HEK293T (cell line): ENCODE data around the gene MIPOL1.

Source experiments
- CTCF ChIA-PET: fragments of 350-600 bp; formaldehyde crosslinking; extraction: SDS; loops from one replicate; lab custom pipeline; 2021; ENCODE audit warnings: antibody characterized with exemption, inconsistent platforms; lab: Yijun Ruan, JAX
- POLR2A ChIA-PET: fragments of 350-600 bp; formaldehyde crosslinking; extraction: SDS; loops from one replicate; lab custom pipeline; 2020; ENCODE audit warnings: antibody characterized with exemption, inconsistent platforms; lab: Yijun Ruan, JAX
- DNase-seq: peaks from one replicate; pipeline ENCODE4 v3.0.0; 2012; ENCODE audit warnings: mixed read lengths; ENCODE audit errors: extremely low spot score
- ARNT ChIP-seq: fragments of 450-650 bp; IDR thresholded peaks from 2 replicates; pipeline ENCODE4 v1.6.1; 2017; ENCODE audit warnings: mild to moderate bottlenecking
- BHLHE40 ChIP-seq: fragments of 450-650 bp; IDR thresholded peaks from 2 replicates; pipeline ENCODE4 v1.6.1; 2016; ENCODE audit warnings: mild to moderate bottlenecking, moderate library complexity, borderline replicate concordance
- CTBP1 ChIP-seq: fragments of 450-650 bp; IDR thresholded peaks from 2 replicates; pipeline ENCODE4 v1.6.1; 2016; ENCODE audit warnings: borderline replicate concordance
- ELF4 ChIP-seq: fragments of 450-650 bp; IDR thresholded peaks from 2 replicates; pipeline ENCODE4 v1.6.1; 2017; ENCODE audit warnings: antibody characterized with exemption
- FOXA1 ChIP-seq: fragments of 450-650 bp; IDR thresholded peaks from 2 replicates; pipeline ENCODE4 v1.6.1; 2016; ENCODE audit warnings: mild to moderate bottlenecking
- FOXK2 ChIP-seq: fragments of 450-650 bp; IDR thresholded peaks from 2 replicates; pipeline ENCODE4 v1.6.1; 2016; ENCODE audit warnings: mild to moderate bottlenecking
- FOXM1 ChIP-seq: fragments of 450-650 bp; IDR thresholded peaks from 2 replicates; pipeline ENCODE4 v1.6.1; 2017; ENCODE audit warnings: mild to moderate bottlenecking, borderline replicate concordance
- HDGF ChIP-seq: fragments of 450-650 bp; IDR thresholded peaks from 2 replicates; pipeline ENCODE4 v1.6.1; 2017; ENCODE audit warnings: antibody characterized with exemption, borderline replicate concordance
- L3MBTL2 ChIP-seq: fragments of 450-650 bp; conservative IDR thresholded peaks from 2 replicates; pipeline ENCODE4 v1.6.1; 2016; ENCODE audit warnings: mild to moderate bottlenecking
- LEF1 ChIP-seq: fragments of 450-650 bp; IDR thresholded peaks from 2 replicates; pipeline ENCODE4 v1.6.1; 2017; ENCODE audit warnings: mild to moderate bottlenecking, borderline replicate concordance
- NFRKB ChIP-seq: fragments of 450-650 bp; IDR thresholded peaks from 2 replicates; pipeline ENCODE4 v1.6.1; 2016; ENCODE audit warnings: mild to moderate bottlenecking, moderate library complexity
- SP1 ChIP-seq: fragments of 450-650 bp; IDR thresholded peaks from 2 replicates; pipeline ENCODE4 v1.6.1; 2017
- SUZ12 ChIP-seq: fragments of 450-650 bp; IDR thresholded peaks from 2 replicates; pipeline ENCODE4 v1.6.1; 2016; ENCODE audit warnings: mild to moderate bottlenecking
- TARDBP ChIP-seq: fragments of 450-650 bp; IDR thresholded peaks from 2 replicates; pipeline ENCODE4 v1.6.1; 2016
- ZNF384 ChIP-seq: fragments of 450-650 bp; IDR thresholded peaks from 2 replicates; pipeline ENCODE4 v1.6.1; 2016
- TF ChIP-seq, protein P1 (sequence below): fragments of 450-650 bp; IDR thresholded peaks from 2 replicates; pipeline ENCODE4 v1.6.1; 2016

Gene MIPOL1

GRCh38 chr14:37263656-37264236 lies 66.0 kb downstream of the MIPOL1 start:
- POLR2A ChIA-PET: no interaction called here
- TF ChIP-seq SP1 (no peak), ZNF384 (no peak), ARNT (no peak), SUZ12 (no peak), FOXK2 (no peak), L3MBTL2 (no peak), FOXA1 (no peak)
- TF ChIP-seq, protein P1, sequence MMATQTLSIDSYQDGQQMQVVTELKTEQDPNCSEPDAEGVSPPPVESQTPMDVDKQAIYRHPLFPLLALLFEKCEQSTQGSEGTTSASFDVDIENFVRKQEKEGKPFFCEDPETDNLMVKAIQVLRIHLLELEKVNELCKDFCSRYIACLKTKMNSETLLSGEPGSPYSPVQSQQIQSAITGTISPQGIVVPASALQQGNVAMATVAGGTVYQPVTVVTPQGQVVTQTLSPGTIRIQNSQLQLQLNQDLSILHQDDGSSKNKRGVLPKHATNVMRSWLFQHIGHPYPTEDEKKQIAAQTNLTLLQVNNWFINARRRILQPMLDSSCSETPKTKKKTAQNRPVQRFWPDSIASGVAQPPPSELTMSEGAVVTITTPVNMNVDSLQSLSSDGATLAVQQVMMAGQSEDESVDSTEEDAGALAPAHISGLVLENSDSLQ: no peak
- DNase-seq: no peak
- CTCF ChIA-PET: no interaction called here

GRCh38 chr14:37268788-37269187 lies 71.1 kb downstream of the MIPOL1 start:
- ChIA-PET CTCF (no interaction called here), POLR2A (no interaction called here)
- TF ChIP-seq FOXM1 (no peak), L3MBTL2 (no peak), ARNT (no peak), FOXK2 (no peak), FOXA1 (no peak), NFRKB (no peak), ELF4 (no peak), BHLHE40 (no peak), HDGF (no peak), SUZ12 (no peak), ZNF384 (no peak), TARDBP (no peak)
- TF ChIP-seq, protein P1: no peak
- no peak for DNase-seq

DNA sequence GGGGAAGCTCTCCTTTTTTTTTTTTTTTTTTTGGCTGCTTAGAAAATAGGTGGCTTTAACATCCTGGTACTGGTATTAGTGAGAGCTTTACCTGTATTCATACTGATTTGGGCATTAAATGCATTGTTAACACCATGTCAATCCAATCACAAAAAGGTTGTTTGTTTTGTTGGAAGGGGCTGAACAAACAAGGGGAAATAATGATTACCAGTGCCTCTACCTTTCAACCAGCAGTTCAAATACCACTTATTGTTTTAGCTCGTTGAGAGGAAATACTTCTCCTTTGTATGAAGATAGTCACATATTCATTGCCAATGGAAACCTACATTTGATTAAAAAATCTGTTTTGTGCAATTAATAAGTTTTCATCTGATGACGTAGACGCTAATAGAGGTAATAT lies 72.9 kb downstream of the MIPOL1 start:
- POLR2A ChIA-PET: no interaction called here
- CTCF ChIA-PET: no interaction called here
- TF ChIP-seq ELF4 (no peak), FOXA1 (no peak), LEF1 (no peak), CTBP1 (no peak), FOXM1 (no peak), L3MBTL2 (no peak), TARDBP (no peak), NFRKB (no peak), SUZ12 (no peak), SP1 (no peak), BHLHE40 (no peak), ARNT (no peak), ZNF384 (no peak), HDGF (no peak), FOXK2 (no peak)
- TF ChIP-seq, protein P1: no peak
- no peak for DNase-seq

DNA sequence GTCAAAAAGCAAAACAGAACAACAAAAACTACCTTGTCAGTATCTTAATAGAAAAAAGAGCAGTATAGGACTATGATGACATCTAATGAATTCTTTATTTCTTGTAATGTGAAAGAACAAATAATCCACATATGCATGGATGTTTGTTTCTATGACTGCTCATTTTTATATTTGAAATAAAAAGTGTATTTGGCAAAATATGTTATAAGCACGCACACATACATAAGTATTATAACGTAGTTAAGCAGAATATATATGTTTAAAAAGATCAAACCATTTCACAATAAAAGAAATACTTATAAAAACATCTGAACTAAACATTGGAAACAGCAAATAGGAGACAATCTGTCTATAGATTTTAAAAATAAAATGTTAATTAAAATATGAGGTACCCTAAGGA lies 74.8 kb downstream of the MIPOL1 start:
- ChIA-PET POLR2A (no interaction called here), CTCF (no interaction called here)
- no peak for TF ChIP-seq HDGF
- no peak for TF ChIP-seq FOXK2
- TF ChIP-seq, protein P1: no peak
- TF ChIP-seq NFRKB: no peak
- no peak for TF ChIP-seq ZNF384
- no peak for TF ChIP-seq TARDBP
- TF ChIP-seq SUZ12: no peak
- TF ChIP-seq FOXA1: no peak
- TF ChIP-seq SP1: no peak
- no peak for TF ChIP-seq BHLHE40
- TF ChIP-seq LEF1: no peak
- TF ChIP-seq ARNT: no peak
- no peak for TF ChIP-seq ELF4
- TF ChIP-seq CTBP1: no peak
- DNase-seq: no peak

DNA sequence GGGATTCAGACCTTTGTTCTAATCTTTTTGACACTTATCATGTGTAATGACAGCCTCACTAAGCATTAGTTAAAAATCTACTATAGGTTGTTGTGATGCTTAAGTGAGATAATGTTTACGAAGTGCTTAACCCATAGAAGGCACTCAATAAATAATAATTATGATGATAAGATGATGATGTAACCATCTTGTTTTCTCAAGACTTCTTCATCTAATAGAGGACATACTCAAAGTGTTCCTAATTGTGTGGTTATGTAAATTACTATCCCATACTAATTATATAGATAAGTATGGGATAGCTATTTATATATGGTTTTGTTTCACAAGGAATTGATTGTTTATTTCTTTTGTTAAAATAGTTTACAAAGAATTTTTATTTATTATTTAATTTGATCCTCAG lies 76.9 kb downstream of the MIPOL1 start:
- ChIA-PET CTCF (no interaction called here), POLR2A (no interaction called here)
- no peak for DNase-seq
- no peak for TF ChIP-seq NFRKB

DNA sequence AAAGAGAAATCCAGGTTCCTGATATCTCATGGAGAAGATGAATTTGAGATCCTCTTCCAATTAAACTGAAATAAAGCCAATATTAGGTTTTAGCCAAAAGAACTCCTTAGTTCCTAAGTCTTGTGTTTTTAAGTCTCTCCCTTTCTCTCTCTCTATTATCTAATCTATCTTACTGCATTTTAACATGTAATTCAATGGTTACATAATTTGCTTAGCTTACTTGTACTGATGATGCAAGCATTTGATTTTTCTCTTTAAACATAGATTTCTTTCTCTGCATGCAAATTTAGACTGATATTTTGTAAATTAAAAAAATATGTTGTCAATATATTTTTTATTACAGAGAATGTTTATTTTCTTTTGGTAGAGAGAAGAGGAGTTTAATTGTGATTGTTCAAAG lies 78.2 kb downstream of the MIPOL1 start:
- TF ChIP-seq ELF4: no peak
- no peak for TF ChIP-seq FOXM1
- TF ChIP-seq LEF1: no peak
- TF ChIP-seq L3MBTL2: no peak
- no peak for TF ChIP-seq HDGF
- TF ChIP-seq CTBP1: no peak
- TF ChIP-seq BHLHE40: no peak
- TF ChIP-seq FOXA1: no peak
- TF ChIP-seq SP1: no peak
- ChIA-PET POLR2A (no interaction called here), CTCF (no interaction called here)
- no peak for DNase-seq
